Parathyroid adenoma (tissue), 2 donors: ENCODE results near the gene TBC1D32.

Source experiments
- H2AFZ ChIP-seq: fragments of 300-600 bp; sonication (generic); one replicate; pipeline ENCODE4 v1.7.0; 2017; ENCODE audit warnings: antibody characterized with exemption, mild to moderate bottlenecking
- H3K27ac ChIP-seq: fragments of 300-600 bp; sonication (generic); one replicate; pipeline ENCODE4 v1.7.0; 2017
- H3K27me3 ChIP-seq: fragments of 300-600 bp; sonication (generic); one replicate; pipeline ENCODE4 v1.7.0; 2017; ENCODE audit warnings: low read length; ENCODE audit not compliant: control insufficient read depth, insufficient read depth
- H3K36me3 ChIP-seq: fragments of 300-600 bp; sonication (generic); one replicate; pipeline ENCODE4 v1.7.0; 2017; ENCODE audit warnings: low read length; ENCODE audit not compliant: control insufficient read depth, insufficient read depth
- H3K4me1 ChIP-seq: fragments of 300-600 bp; sonication (generic); one replicate; pipeline ENCODE4 v1.7.0; 2017; ENCODE audit warnings: control low read depth
- H3K4me2 ChIP-seq: fragments of 300-600 bp; sonication (generic); one replicate; pipeline ENCODE4 v1.7.0; 2017; ENCODE audit warnings: low read length
- H3K4me3 ChIP-seq: fragments of 300-600 bp; sonication (generic); one replicate; pipeline ENCODE4 v1.7.0; 2017; ENCODE audit warnings: low read depth, low read length
- H3K79me2 ChIP-seq: fragments of 300-600 bp; sonication (generic); one replicate; pipeline ENCODE4 v1.7.0; 2017; ENCODE audit warnings: control low read depth
- H3K9ac ChIP-seq: fragments of 300-600 bp; sonication (generic); one replicate; pipeline ENCODE4 v1.7.0; 2017; ENCODE audit warnings: mild to moderate bottlenecking
- H3K9me3 ChIP-seq: fragments of 300-600 bp; sonication (generic); one replicate; pipeline ENCODE4 v1.7.0; 2017; ENCODE audit warnings: low read length; ENCODE audit not compliant: control insufficient read depth
- TF ChIP-seq, protein P1 (sequence below): fragments of 300-600 bp; sonication (generic); IDR thresholded peaks from one replicate; pipeline ENCODE4 v1.7.0; 2017; ENCODE audit warnings: antibody characterized with exemption, mild to moderate bottlenecking
- donor health status: primary hyperparathyroidism.

TBC1D32 gene

DNA sequence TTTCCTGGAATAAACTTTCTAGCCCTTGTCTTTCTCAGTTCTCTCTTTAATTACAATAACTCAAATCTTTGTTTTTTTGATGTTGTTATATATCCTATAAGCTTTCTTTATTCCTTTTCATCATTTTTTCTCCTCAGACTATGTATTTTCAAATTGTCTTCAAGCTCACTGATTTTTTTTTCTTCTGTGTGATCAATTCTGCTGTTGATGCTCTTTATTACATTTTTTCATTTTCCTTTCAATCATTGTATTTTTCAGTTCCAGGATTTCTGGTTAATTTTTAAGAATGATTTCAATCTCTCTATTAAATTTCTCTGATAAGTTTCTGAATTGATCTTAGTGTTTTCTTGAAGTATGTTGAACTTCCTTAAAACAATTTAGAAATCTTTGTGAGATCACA, 209.7 kb downstream of the TBC1D32 start:
- H3K4me3 ChIP-seq, result no peak overlapping the region
- TF ChIP-seq, protein P1, sequence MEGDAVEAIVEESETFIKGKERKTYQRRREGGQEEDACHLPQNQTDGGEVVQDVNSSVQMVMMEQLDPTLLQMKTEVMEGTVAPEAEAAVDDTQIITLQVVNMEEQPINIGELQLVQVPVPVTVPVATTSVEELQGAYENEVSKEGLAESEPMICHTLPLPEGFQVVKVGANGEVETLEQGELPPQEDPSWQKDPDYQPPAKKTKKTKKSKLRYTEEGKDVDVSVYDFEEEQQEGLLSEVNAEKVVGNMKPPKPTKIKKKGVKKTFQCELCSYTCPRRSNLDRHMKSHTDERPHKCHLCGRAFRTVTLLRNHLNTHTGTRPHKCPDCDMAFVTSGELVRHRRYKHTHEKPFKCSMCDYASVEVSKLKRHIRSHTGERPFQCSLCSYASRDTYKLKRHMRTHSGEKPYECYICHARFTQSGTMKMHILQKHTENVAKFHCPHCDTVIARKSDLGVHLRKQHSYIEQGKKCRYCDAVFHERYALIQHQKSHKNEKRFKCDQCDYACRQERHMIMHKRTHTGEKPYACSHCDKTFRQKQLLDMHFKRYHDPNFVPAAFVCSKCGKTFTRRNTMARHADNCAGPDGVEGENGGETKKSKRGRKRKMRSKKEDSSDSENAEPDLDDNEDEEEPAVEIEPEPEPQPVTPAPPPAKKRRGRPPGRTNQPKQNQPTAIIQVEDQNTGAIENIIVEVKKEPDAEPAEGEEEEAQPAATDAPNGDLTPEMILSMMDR, result no peak
- no peak overlapping the region for H3K9ac ChIP-seq
- H3K79me2 ChIP-seq, result no peaks in the 10 kb centered on the region
- H3K27me3 ChIP-seq, result no peaks in the 10 kb centered on the region
- H3K9me3 ChIP-seq, result no peaks in the 10 kb centered on the region
- H3K27ac ChIP-seq, result no peak overlapping the region
- no peak overlapping the region for H2AFZ ChIP-seq
- no peaks in the 10 kb centered on the region for H3K4me1 ChIP-seq
- H3K36me3 ChIP-seq, result no peaks in the 10 kb centered on the region
- H3K4me2 ChIP-seq, result no peak overlapping the region

DNA sequence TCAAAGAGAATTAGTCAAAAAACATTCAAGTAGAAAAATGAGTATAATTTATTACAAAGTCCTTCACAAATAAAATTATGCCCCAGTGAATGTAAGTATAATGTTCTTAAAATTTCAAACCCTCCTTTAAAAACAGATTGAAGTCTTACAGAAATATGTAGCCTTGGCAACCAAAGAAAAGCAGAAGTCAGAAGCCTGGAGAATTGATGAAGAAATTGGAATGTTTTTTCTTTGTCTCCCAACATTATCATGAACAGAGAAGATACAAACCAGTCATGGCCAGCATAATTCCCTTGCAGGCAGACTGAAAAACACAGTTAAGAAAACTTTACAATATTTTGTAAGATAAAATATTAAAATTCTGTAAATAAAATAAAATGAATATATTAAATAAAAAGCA, 221.9 kb downstream of the TBC1D32 start:
- no peak overlapping the region for H3K4me2 ChIP-seq
- no peaks in the 10 kb centered on the region for H3K27me3 ChIP-seq
- no peaks in the 10 kb centered on the region for H3K9me3 ChIP-seq
- no peak overlapping the region for H3K4me3 ChIP-seq
- H3K27ac ChIP-seq, result no peak overlapping the region
- no peaks in the 10 kb centered on the region for H3K4me1 ChIP-seq
- H3K79me2 ChIP-seq, result no peaks in the 10 kb centered on the region
- no peak overlapping the region for H3K9ac ChIP-seq
- no peaks in the 10 kb centered on the region for H3K36me3 ChIP-seq
- H2AFZ ChIP-seq, result no peak overlapping the region
- TF ChIP-seq, protein P1, result no peak

DNA sequence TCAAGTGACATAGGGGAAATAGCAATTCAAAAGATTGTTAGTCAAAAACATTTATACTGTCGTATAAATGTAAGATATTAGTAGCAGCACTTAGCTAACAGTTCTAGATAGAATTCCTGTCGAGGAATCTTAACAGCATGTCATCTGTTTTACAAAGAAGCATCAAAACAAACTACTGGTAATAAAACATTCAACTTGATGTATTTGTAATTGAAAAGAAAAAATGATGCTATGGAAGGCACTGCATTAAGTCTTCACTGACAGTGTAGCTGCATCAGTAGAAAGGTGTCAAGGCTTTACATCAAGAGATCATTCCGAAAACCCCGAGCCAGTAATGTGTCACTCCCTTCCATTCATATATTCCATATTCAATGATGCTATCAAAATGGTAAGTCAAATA, 223.5 kb downstream of the TBC1D32 start:
- no peak overlapping the region for H3K4me2 ChIP-seq
- no peak overlapping the region for H3K27ac ChIP-seq
- no peaks in the 10 kb centered on the region for H3K4me1 ChIP-seq
- TF ChIP-seq, protein P1, result no peak
- no peak overlapping the region for H3K9ac ChIP-seq
- no peaks in the 10 kb centered on the region for H3K36me3 ChIP-seq
- H3K79me2 ChIP-seq, result no peaks in the 10 kb centered on the region
- H2AFZ ChIP-seq, result no peak overlapping the region
- H3K27me3 ChIP-seq, result no peaks in the 10 kb centered on the region
- H3K9me3 ChIP-seq, result no peaks in the 10 kb centered on the region
- no peak overlapping the region for H3K4me3 ChIP-seq

DNA sequence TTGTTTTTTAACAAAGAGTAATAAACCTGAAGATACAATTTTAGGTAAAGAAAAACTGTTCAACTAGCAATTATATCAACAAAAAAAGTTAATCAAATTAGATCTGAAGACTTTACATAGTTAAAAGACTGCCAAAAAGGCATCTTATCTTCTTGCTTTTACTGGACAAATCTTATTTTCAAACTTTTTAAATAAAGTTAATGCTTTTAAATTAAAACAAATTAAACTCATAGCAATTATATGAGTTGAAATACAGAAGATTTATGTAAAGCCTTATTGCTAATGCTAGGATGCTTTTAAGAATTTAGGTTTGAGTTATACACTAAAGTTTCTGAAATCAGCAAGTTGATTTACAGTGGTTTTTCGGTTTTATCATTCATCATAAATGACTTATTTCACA, 227.3 kb downstream of the TBC1D32 start:
- no peaks in the 10 kb centered on the region for H3K9me3 ChIP-seq
- H3K27ac ChIP-seq, result no peak overlapping the region
- no peak overlapping the region for H3K4me2 ChIP-seq
- no peak overlapping the region for H2AFZ ChIP-seq
- no peaks in the 10 kb centered on the region for H3K79me2 ChIP-seq
- H3K4me1 ChIP-seq, result no peaks in the 10 kb centered on the region
- no peaks in the 10 kb centered on the region for H3K27me3 ChIP-seq
- TF ChIP-seq, protein P1, result no peak
- H3K36me3 ChIP-seq, result no peaks in the 10 kb centered on the region
- H3K9ac ChIP-seq, result no peak overlapping the region
- no peak overlapping the region for H3K4me3 ChIP-seq

DNA sequence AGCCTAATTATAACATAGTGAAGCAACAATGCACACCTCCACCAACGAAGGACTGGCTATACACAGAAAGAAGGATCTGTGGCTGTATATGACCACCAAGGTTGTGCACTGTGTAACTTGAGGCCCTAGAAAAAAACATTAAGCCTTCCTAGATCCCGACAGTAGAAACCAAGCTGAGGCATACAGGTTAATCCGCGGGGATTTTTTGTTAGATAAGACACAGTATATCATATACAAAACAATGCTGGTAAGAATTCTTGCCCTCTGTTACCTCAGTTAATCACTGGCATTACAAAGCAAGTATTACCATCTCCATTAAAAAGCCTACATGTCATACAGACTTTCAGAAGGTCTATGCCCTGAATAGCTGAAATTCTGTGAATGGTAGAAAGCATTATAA, 228.8 kb downstream of the TBC1D32 start:
- Histone ChIP-seq H3K27ac (no peak overlapping the region), H3K9ac (no peak overlapping the region), H3K4me1 (no peaks in the 10 kb centered on the region), H3K4me2 (no peak overlapping the region), H2AFZ (no peak overlapping the region), H3K9me3 (no peaks in the 10 kb centered on the region), H3K79me2 (no peaks in the 10 kb centered on the region), H3K27me3 (no peaks in the 10 kb centered on the region), H3K4me3 (no peak overlapping the region), H3K36me3 (no peaks in the 10 kb centered on the region)
- TF ChIP-seq, protein P1, result no peak
